ENCODE results near the gene KISS1.

The KISS1 gene

GRCh38 chr1:204143276-204144041 lies 52.8 kb downstream of the KISS1 start:
- ChIA-PET POLR2A (no interaction called here), CTCF (interaction anchor here (1.4 to 26.8 kb wide), 5 partner anchors 14 to 278 kb away, joined by 4 to 1069 read pairs (median 17); partner anchors contain the start of gene SNRPE)
- no peak for DNase-seq (ENCODE audit: low read depth, low spot score)
- no peak overlapping the region for H3K4me3 ChIP-seq (ENCODE audit: low read depth, low read length)
- TF ChIP-seq CTCF (IDR thresholded peaks at IDR 0.05; ENCODE audit: insufficient read depth, low read length, missing control alignments): no peak

- no peak for TF ChIP-seq CTCF (IDR thresholded peaks at IDR 0.05; ENCODE audit: insufficient read depth, low read length, missing control alignments)
- CTCF ChIA-PET: interaction anchor here (1.0 to 26.8 kb wide), 7 partner anchors 8 to 277 kb away, joined by 4 to 1069 read pairs (median 5); partner anchors contain the start of gene SNRPE
- no peak for DNase-seq (ENCODE audit: low read depth, low spot score)
- no peak overlapping the region for H3K4me3 ChIP-seq (ENCODE audit: low read depth, low read length)
- POLR2A ChIA-PET: no interaction called here
Measured at GRCh38 chr1:204142032-204142974, 54.0 kb downstream of the KISS1 start.

- CTCF ChIA-PET: interaction anchor here (1.2 to 26.8 kb wide), 5 partner anchors 9 to 276 kb away, joined by 4 to 1069 read pairs (median 5); partner anchors contain the start of gene SNRPE
- POLR2A ChIA-PET: no interaction called here
- no peak for TF ChIP-seq CTCF (IDR thresholded peaks at IDR 0.05; ENCODE audit: insufficient read depth, low read length, missing control alignments)
- H3K4me3 ChIP-seq (ENCODE audit: low read depth, low read length): no peak overlapping the region
- DNase-seq (ENCODE audit: low read depth, low spot score): no peak
Measured at GRCh38 chr1:204141131-204141530, 55.2 kb downstream of the KISS1 start.

Data from AG04449 (cell line).